ENCODE data around the gene PACRG.

The PACRG gene

GRCh38 chr6:162701551-162701950 lies 26.2 kb upstream of the PACRG start:
- TF ChIP-seq GATA2 (IDR thresholded peaks at IDR 0.05; ENCODE audit: low read depth, low read length) (no peak), GATA3 (IDR thresholded peaks at IDR 0.05; ENCODE audit: low read depth, low read length) (no peak)

GRCh38 chr6:162702446-162702845 lies 25.3 kb upstream of the PACRG start:
- TF ChIP-seq GATA3 (IDR thresholded peaks at IDR 0.05; ENCODE audit: low read depth, low read length) (no peak), GATA2 (IDR thresholded peaks at IDR 0.05; ENCODE audit: low read depth, low read length) (no peak)

GRCh38 chr6:162704001-162704400 lies 23.8 kb upstream of the PACRG start:
- TF ChIP-seq GATA3 (IDR thresholded peaks at IDR 0.05; ENCODE audit: low read depth, low read length) (no peak), GATA2 (IDR thresholded peaks at IDR 0.05; ENCODE audit: low read depth, low read length) (no peak)

GRCh38 chr6:162705736-162706135 lies 22.0 kb upstream of the PACRG start:
- TF ChIP-seq GATA2 (IDR thresholded peaks at IDR 0.05; ENCODE audit: low read depth, low read length) (no peak), GATA3 (IDR thresholded peaks at IDR 0.05; ENCODE audit: low read depth, low read length) (no peak)

GRCh38 chr6:162706232-162706631 lies 21.5 kb upstream of the PACRG start:
- TF ChIP-seq GATA2 (IDR thresholded peaks at IDR 0.05; ENCODE audit: low read depth, low read length) (no peak), GATA3 (IDR thresholded peaks at IDR 0.05; ENCODE audit: low read depth, low read length) (no peak)

- no peak for TF ChIP-seq GATA2 (IDR thresholded peaks at IDR 0.05; ENCODE audit: low read depth, low read length)
- no peak for TF ChIP-seq GATA3 (IDR thresholded peaks at IDR 0.05; ENCODE audit: low read depth, low read length)
Observed at GRCh38 chr6:162708971-162709370, 18.8 kb upstream of the PACRG start.

GRCh38 chr6:162709431-162709830 lies 18.3 kb upstream of the PACRG start:
- no peak for TF ChIP-seq GATA3 (IDR thresholded peaks at IDR 0.05; ENCODE audit: low read depth, low read length)
- TF ChIP-seq GATA2 (IDR thresholded peaks at IDR 0.05; ENCODE audit: low read depth, low read length) = no peak

- TF ChIP-seq GATA2 (IDR thresholded peaks at IDR 0.05; ENCODE audit: low read depth, low read length) (no peak), GATA3 (IDR thresholded peaks at IDR 0.05; ENCODE audit: low read depth, low read length) (no peak)
Observed at GRCh38 chr6:162710419-162710818, 17.4 kb upstream of the PACRG start.

- TF ChIP-seq GATA3 (IDR thresholded peaks at IDR 0.05; ENCODE audit: low read depth, low read length) (no peak), GATA2 (IDR thresholded peaks at IDR 0.05; ENCODE audit: low read depth, low read length) (no peak)
Observed at GRCh38 chr6:162710936-162711335, 16.8 kb upstream of the PACRG start.

GRCh38 chr6:162711376-162711775 lies 16.4 kb upstream of the PACRG start:
- TF ChIP-seq GATA2 (IDR thresholded peaks at IDR 0.05; ENCODE audit: low read depth, low read length) = no peak
- no peak for TF ChIP-seq GATA3 (IDR thresholded peaks at IDR 0.05; ENCODE audit: low read depth, low read length)

GRCh38 chr6:162712694-162713093 lies 15.1 kb upstream of the PACRG start:
- no peak for TF ChIP-seq GATA2 (IDR thresholded peaks at IDR 0.05; ENCODE audit: low read depth, low read length)
- no peak for TF ChIP-seq GATA3 (IDR thresholded peaks at IDR 0.05; ENCODE audit: low read depth, low read length)

GRCh38 chr6:162713974-162714780 lies 13.6 kb upstream of the PACRG start:
- TF ChIP-seq GATA3 (IDR thresholded peaks at IDR 0.05; ENCODE audit: low read depth, low read length) (peak; percentile 78), GATA2 (IDR thresholded peaks at IDR 0.05; ENCODE audit: low read depth, low read length) (peak; percentile 59)

- TF ChIP-seq GATA3 (IDR thresholded peaks at IDR 0.05; ENCODE audit: low read depth, low read length) = no peak
- TF ChIP-seq GATA2 (IDR thresholded peaks at IDR 0.05; ENCODE audit: low read depth, low read length) = no peak
Observed at GRCh38 chr6:162715601-162716000, 12.2 kb upstream of the PACRG start.

GRCh38 chr6:162719528-162719927 lies 8.2 kb upstream of the PACRG start:
- TF ChIP-seq GATA3 (IDR thresholded peaks at IDR 0.05; ENCODE audit: low read depth, low read length) (no peak), GATA2 (IDR thresholded peaks at IDR 0.05; ENCODE audit: low read depth, low read length) (no peak)

- TF ChIP-seq GATA3 (IDR thresholded peaks at IDR 0.05; ENCODE audit: low read depth, low read length) (no peak), GATA2 (IDR thresholded peaks at IDR 0.05; ENCODE audit: low read depth, low read length) (no peak)
Observed at GRCh38 chr6:162721404-162721687, 6.4 kb upstream of the PACRG start.

- TF ChIP-seq GATA2 (IDR thresholded peaks at IDR 0.05; ENCODE audit: low read depth, low read length) = no peak
- TF ChIP-seq GATA3 (IDR thresholded peaks at IDR 0.05; ENCODE audit: low read depth, low read length) = no peak
Observed at GRCh38 chr6:162722226-162722625, 5.5 kb upstream of the PACRG start.
